LNCaP clone FGC (cell line): Measurements from ENCODE around the gene MOSPD3.

Experiments used
- DNase-seq: peaks from one replicate; pipeline ENCODE4 v3.0.0-alpha.2; 2011; ENCODE audit warnings: low read depth
- H3K4me3 ChIP-seq: 2 replicates; pipeline ENCODE4 v1.5.1; 2011; ENCODE audit warnings: mild to moderate bottlenecking, low read depth, low read length, control low read depth
- TF ChIP-seq, protein P1 (sequence below): IDR thresholded peaks from 2 replicates; pipeline ENCODE4 v1.5.1; 2012; ENCODE audit warnings: mild to moderate bottlenecking; ENCODE audit not compliant: control insufficient read depth, insufficient read depth; ENCODE audit errors: extremely low read depth

Gene MOSPD3

DNA sequence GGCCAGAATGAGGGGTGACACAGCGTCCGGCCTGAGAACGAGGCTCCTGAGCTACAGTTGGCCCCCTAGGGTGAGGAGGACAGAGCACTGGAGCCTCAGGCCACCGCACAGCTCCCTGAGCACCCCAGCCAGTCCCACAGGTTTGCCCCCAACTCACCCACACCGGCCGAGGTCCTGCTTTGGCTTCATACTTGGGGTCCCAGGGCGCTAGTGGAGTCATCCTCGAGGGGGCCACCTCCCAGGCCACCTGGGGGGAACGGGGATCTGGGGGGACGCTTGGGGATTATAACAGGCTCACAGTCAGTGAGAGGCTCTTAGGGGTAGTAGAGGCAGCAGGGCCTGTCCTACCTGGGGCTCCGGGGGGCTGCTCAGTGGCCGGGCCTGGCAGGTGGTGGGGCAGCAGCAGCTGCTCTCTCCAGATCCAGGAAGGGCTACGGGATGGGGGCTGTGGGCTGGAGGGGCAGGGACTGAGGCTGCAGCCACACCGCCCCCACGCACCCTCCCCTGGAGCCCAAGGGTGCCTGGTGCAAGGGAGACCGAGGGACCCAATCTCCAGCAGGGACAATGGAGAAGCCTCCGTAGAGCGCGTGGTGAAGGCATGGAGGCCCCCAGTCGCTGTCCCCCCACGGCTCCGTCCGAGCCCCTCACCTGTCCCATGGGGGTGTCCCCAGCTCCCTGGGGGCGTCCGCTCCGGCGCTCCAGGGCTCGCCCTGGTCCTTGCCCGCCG, 39.2 kb upstream of the MOSPD3 start:
- TF ChIP-seq, protein P1, sequence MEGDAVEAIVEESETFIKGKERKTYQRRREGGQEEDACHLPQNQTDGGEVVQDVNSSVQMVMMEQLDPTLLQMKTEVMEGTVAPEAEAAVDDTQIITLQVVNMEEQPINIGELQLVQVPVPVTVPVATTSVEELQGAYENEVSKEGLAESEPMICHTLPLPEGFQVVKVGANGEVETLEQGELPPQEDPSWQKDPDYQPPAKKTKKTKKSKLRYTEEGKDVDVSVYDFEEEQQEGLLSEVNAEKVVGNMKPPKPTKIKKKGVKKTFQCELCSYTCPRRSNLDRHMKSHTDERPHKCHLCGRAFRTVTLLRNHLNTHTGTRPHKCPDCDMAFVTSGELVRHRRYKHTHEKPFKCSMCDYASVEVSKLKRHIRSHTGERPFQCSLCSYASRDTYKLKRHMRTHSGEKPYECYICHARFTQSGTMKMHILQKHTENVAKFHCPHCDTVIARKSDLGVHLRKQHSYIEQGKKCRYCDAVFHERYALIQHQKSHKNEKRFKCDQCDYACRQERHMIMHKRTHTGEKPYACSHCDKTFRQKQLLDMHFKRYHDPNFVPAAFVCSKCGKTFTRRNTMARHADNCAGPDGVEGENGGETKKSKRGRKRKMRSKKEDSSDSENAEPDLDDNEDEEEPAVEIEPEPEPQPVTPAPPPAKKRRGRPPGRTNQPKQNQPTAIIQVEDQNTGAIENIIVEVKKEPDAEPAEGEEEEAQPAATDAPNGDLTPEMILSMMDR: no peak
- no peak for DNase-seq
- H3K4me3 ChIP-seq: no peak overlapping the region

- H3K4me3 ChIP-seq: no peak within 1 kb of the TSS
- TF ChIP-seq, protein P1: 0 out of 2 replicates have a peak, but pooled peaks have one; percentile 4
- DNase-seq: no peak
Measured at GRCh38 chr7:100573691-100574361, 38.5 kb upstream of the MOSPD3 start, which contains the start of gene SAP25. SAP25 (minus strand) TSS chr7:100573900; CDS start chr7:100573742, 158 bp downstream.

DNA sequence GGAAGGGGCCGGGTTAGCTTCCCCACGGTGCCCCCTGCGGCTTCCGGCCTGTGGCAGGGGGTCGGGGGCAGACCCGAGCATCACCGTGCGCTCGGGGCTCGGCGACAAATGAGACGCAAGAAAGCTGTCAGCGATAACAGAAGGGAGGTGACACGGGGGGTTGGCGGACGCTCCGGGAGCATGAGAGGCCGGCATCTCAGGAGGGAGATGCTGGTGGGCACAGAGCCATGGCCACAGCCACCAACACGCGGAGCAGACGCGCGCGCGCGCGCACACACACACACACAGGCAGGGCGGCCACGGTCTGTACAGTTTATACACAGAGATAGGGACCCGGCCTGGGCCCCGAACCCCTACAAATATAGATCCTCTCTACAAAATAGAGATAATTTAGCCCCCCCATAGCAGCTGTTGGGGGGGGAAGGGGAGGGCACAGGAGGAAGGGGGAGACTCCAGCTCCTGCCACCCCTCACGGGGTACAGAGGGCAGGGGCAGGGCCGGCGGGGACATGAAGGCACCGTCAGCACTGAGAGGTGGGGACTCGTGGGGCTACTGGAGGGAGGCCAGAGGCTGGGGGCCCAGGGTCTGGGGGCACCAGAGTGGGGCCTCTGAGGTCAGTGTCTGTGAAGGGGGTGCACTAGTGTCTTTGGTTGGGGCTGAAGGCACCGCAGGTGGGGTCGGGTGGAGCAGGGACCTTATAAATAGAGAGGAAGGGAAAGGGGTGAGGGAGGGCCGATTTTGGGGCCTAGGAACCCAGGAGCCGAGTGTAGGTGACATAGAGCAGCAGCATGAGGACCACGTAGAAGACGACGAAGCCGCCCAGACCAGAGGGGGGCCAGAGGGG, 37.8 kb upstream of the MOSPD3 start:
- no peak for DNase-seq
- no peak overlapping the region for H3K4me3 ChIP-seq
- TF ChIP-seq, protein P1: no peak

DNA sequence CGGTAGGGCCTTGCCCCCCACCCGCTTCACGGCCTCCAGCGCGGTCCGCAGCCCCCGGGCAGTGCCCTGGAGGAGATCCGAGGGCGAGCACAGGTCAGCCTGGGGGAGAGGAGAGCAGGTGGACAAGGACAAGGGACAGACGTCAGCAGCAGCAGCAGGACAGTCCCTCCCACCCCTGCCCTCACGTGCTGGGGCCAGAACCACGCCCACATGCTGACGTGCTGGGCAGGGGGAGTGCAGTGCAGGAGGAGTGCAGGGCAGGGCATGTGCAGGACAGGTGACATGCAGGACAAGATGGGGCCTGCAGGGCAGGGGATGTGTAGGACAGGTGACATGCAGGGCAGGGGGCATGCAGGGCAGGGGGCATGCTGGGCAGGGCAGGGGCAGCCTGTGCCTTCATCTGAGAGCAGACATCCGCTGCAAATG, 37.1 kb upstream of the MOSPD3 start:
- DNase-seq: no peak
- H3K4me3 ChIP-seq: no peak overlapping the region
- TF ChIP-seq, protein P1: no peak

DNA sequence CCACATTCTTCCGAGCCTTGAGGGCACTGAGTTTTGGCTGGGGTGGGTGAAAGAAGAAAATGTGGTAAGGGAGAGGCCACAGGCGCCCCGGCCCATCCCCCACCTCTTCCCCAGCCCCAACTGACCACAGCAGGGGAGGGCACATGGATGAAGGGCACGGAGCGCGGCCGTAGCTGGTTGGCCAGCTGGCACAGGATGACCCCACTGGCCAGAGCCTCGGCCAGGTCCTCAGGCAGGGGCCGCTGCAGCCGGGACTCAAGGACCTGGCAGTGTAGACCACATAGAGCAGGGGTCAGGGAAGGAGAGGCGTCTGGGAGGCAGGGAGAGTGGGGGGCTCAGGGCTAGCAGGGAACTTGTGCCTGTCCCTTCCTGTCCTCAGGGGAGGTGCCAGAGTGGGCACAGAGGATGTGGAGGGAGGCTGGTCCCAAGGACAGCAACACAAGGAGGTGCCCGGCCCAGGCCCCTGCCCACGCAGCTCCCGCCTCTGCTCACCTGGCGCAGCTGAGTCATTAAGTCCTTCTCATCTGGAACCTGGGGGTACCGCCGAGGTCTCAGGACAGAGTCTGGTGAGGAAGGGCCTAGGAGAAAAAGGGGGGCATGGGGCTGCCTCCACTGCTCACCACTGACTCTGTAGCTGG, 36.5 kb upstream of the MOSPD3 start:
- TF ChIP-seq, protein P1: no peak
- H3K4me3 ChIP-seq: no peak overlapping the region
- no peak for DNase-seq

GRCh38 chr7:100576384-100576993, 35.9 kb upstream of the MOSPD3 start:
- TF ChIP-seq, protein P1: no peak
- no peak for DNase-seq
- H3K4me3 ChIP-seq: no peak overlapping the region
